ENCODE data around the gene APOA1.
"Not testable (repeated sequence)": the region's sequence is repeated elsewhere in the genome, so short reads cannot be mapped to it uniquely, and the experiment has no call there.

The APOA1 gene

GRCh38 chr11:116811194-116811593, 26.2 kb downstream of the APOA1 start:
- DNase-seq: no peak

GRCh38 chr11:116808262-116809175, 28.9 kb downstream of the APOA1 start:
- no peak for DNase-seq

- DNase-seq: no peak
These were observed 29.7 kb downstream of the APOA1 start for GRCh38 chr11:116807601-116808261.

GRCh38 chr11:116804001-116804400, 33.4 kb downstream of the APOA1 start:
- no peak for DNase-seq

- DNase-seq: not testable (repeated sequence)
These were observed 35.8 kb downstream of the APOA1 start for GRCh38 chr11:116801662-116802061.

- no peak for DNase-seq
These were observed 36.8 kb downstream of the APOA1 start for GRCh38 chr11:116800610-116801009.

GRCh38 chr11:116798368-116798767, 39.1 kb downstream of the APOA1 start:
- DNase-seq: no peak

- DNase-seq: no peak
These were observed 39.6 kb downstream of the APOA1 start for GRCh38 chr11:116797816-116798215.

GRCh38 chr11:116796548-116796947, 40.9 kb downstream of the APOA1 start:
- no peak for DNase-seq

- DNase-seq: no peak
These were observed 42.6 kb downstream of the APOA1 start for GRCh38 chr11:116794851-116795250.

GRCh38 chr11:116793772-116794097, 43.7 kb downstream of the APOA1 start:
- no peak for DNase-seq

GRCh38 chr11:116792869-116793771, 44.3 kb downstream of the APOA1 start:
- no peak for DNase-seq

- no peak for DNase-seq
These were observed 45.1 kb downstream of the APOA1 start for GRCh38 chr11:116792144-116792868.

GRCh38 chr11:116791813-116792143, 45.6 kb downstream of the APOA1 start, which contains the start of gene APOA5:
APOA5 (minus strand) TSS chr11:116791879; CDS start chr11:116791860, 19 bp downstream.
- DNase-seq: no peak

- DNase-seq: peak; percentile 72
These were observed 46.2 kb downstream of the APOA1 start for GRCh38 chr11:116791002-116791812.

GRCh38 chr11:116790167-116791001, 47.0 kb downstream of the APOA1 start:
- no peak for DNase-seq

GRCh38 chr11:116788975-116789374, 48.4 kb downstream of the APOA1 start:
- no peak for DNase-seq

GRCh38 chr11:116788534-116788933, 48.9 kb downstream of the APOA1 start:
- no peak for DNase-seq

- DNase-seq: peak; percentile 80
These were observed 49.5 kb downstream of the APOA1 start, which contains the start of gene ZPR1 for GRCh38 chr11:116787786-116788486. ZPR1 (minus strand) TSS chr11:116788023; CDS start chr11:116787990, 33 bp downstream.

- no peak for DNase-seq
These were observed 50.0 kb downstream of the APOA1 start for GRCh38 chr11:116787436-116787785.

All from stimulated activated naive CD4-positive, alpha-beta T cell treated with Interleukin-2 at 50 U/mL for 16 hours (primary cell).